HepG2 (cell line): Measurements from ENCODE around the gene TOB1. TPM values are rescaled to one million over a fixed set of nuclear protein-coding genes. Genes with fewer than 3 reads are reported as not detected.
A peak's percentile ranks its signal among the peaks of the same experiment; 100 is the strongest.

Source experiments
- ARID5B ChIP-seq: IDR thresholded peaks from 2 replicates; pipeline ENCODE4 v1.4.0; 2020; ENCODE audit warnings: mild to moderate bottlenecking, missing genetic modification reagents
- ATM ChIP-seq: fragments of 450-650 bp; IDR thresholded peaks from 2 replicates; pipeline ENCODE4 v1.7.1; 2017; ENCODE audit warnings: mild to moderate bottlenecking, borderline replicate concordance
- CAMTA2 ChIP-seq: sonication (generic); formaldehyde crosslinking; IDR thresholded peaks from 2 replicates; pipeline ENCODE4 v1.4.0; 2020; ENCODE audit warnings: mild to moderate bottlenecking, missing genetic modification reagents, borderline replicate concordance
- CBX2 ChIP-seq, 2 experiments: fragments of 200-600 bp in 1 of 2; sonication (generic); formaldehyde crosslinking in 1 of 2; IDR thresholded peaks; 2 replicates each; pipeline versions ENCODE4 v1.7.0 to v1.8.1; 2018 to 2022; ENCODE audit warnings: low read depth in 2 of 2, low read length in 1 of 2, mild to moderate bottlenecking in 1 of 2, missing genetic modification reagents in 1 of 2
- FOXK2 ChIP-seq: fragments of 450-650 bp; IDR thresholded peaks from 2 replicates; pipeline ENCODE4 v1.6.1; 2016
- HDAC2 ChIP-seq: sonication (generic); formaldehyde crosslinking; IDR thresholded peaks from 2 replicates; pipeline ENCODE4 v1.4.0; 2020; ENCODE audit warnings: missing genetic modification reagents
- HMG20B ChIP-seq: conservative IDR thresholded peaks from 2 replicates; pipeline ENCODE4 v1.6.1; 2016; ENCODE audit warnings: missing genetic modification reagents, missing compliant biosample characterization
- MZF1 ChIP-seq: sonication (generic); formaldehyde crosslinking; IDR thresholded peaks from 2 replicates; pipeline ENCODE4 v1.8.1; 2023; ENCODE audit warnings: mild to moderate bottlenecking, missing genetic modification reagents, borderline replicate concordance
- NFKB2 ChIP-seq: sonication (generic); formaldehyde crosslinking; IDR thresholded peaks from 2 replicates; pipeline ENCODE4 v1.4.0; 2020; ENCODE audit warnings: missing genetic modification reagents, borderline replicate concordance
- RBM22 ChIP-seq: fragments of 200-400 bp; formaldehyde crosslinking; optimal IDR thresholded peaks from 2 replicates; pipeline ENCODE3; 2017; ENCODE audit warnings: mild to moderate bottlenecking, low read length, moderate library complexity
- SPEN ChIP-seq: sonication (generic); formaldehyde crosslinking; IDR thresholded peaks from 2 replicates; pipeline ENCODE4 v1.5.1; 2020; ENCODE audit warnings: low read depth, mild to moderate bottlenecking, missing genetic modification reagents
- SRY ChIP-seq: sonication (generic); formaldehyde crosslinking; IDR thresholded peaks from 2 replicates; pipeline ENCODE4 v1.8.0; 2022; ENCODE audit warnings: mild to moderate bottlenecking, missing genetic modification reagents
- SUZ12 ChIP-seq: fragments of 150-350 bp; IDR thresholded peaks from 2 replicates; pipeline ENCODE4 v1.6.1; 2014; ENCODE audit warnings: low read depth, low read length
- THAP11 ChIP-seq: IDR thresholded peaks from 2 replicates; pipeline ENCODE4 v1.6.1; 2016; ENCODE audit warnings: missing biosample characterization, missing genetic modification reagents
- ZBTB25 ChIP-seq: IDR thresholded peaks from 2 replicates; pipeline ENCODE4 v1.6.1; 2018; ENCODE audit warnings: missing genetic modification reagents
- ZFY ChIP-seq: sonication (generic); formaldehyde crosslinking; IDR thresholded peaks from 2 replicates; pipeline ENCODE4 v1.4.0; 2020; ENCODE audit warnings: missing genetic modification reagents
- ZNF354B ChIP-seq: sonication (generic); formaldehyde crosslinking; IDR thresholded peaks from 2 replicates; pipeline ENCODE4 v1.8.0; 2022; ENCODE audit warnings: mild to moderate bottlenecking, missing genetic modification reagents
- ZNF441 ChIP-seq: sonication (generic); formaldehyde crosslinking; IDR thresholded peaks from 2 replicates; pipeline ENCODE4 v1.7.0; 2021; ENCODE audit warnings: missing genetic modification reagents, borderline replicate concordance
- ZNF451 ChIP-seq: sonication (generic); formaldehyde crosslinking; IDR thresholded peaks from 2 replicates; pipeline ENCODE4 v1.5.0; 2020; ENCODE audit warnings: mild to moderate bottlenecking, missing genetic modification reagents
- ZNF672 ChIP-seq: sonication (generic); formaldehyde crosslinking; IDR thresholded peaks from 2 replicates; pipeline ENCODE4 v1.8.1; 2022; ENCODE audit warnings: missing genetic modification reagents
- polyA plus RNA-seq, 8 experiments: library from polyadenylated mRNA; depleted of rRNA in 3 of 8; stranded (reverse) in 7 of 8; unstranded in 1 of 8; fragments of >200 nt; fragmentation: Illumina TruSeq in 4 of 8; extraction: Trizol in 4 of 8; gene quantifications; 2 replicates each; pipeline versions ENCODE4 v1.2.1 to v1.2.3, GENCODE V29; 2011 to 2016; ENCODE audit warnings: low read depth in 4 of 8, missing spikeins in 1 of 8, mixed read lengths in 1 of 8; ENCODE audit not compliant: insufficient read depth in 1 of 8
- total RNA-seq, 5 experiments: library from RNA; depleted of rRNA; stranded (reverse); fragments of >200 nt; fragmentation: Illumina TruSeq; extraction: Trizol; gene quantifications; 2 replicates each; pipeline ENCODE4 v1.2.3, GENCODE V29; 2016; ENCODE audit warnings: low read depth in 1 of 5
- TF ChIP-seq, protein P1 (sequence below): sonication (generic); formaldehyde crosslinking; IDR thresholded peaks from 2 replicates; pipeline ENCODE4 v1.5.1; 2020; ENCODE audit warnings: missing genetic modification reagents, mild to moderate bottlenecking, borderline replicate concordance

The TOB1 gene
- total and polyA plus RNA-seq, 2 of the 13 experiments (the other 11 are each of a cell fraction or from before 2014, with no cell fraction given), result 21.9 to 57.7 TPM

DNA sequence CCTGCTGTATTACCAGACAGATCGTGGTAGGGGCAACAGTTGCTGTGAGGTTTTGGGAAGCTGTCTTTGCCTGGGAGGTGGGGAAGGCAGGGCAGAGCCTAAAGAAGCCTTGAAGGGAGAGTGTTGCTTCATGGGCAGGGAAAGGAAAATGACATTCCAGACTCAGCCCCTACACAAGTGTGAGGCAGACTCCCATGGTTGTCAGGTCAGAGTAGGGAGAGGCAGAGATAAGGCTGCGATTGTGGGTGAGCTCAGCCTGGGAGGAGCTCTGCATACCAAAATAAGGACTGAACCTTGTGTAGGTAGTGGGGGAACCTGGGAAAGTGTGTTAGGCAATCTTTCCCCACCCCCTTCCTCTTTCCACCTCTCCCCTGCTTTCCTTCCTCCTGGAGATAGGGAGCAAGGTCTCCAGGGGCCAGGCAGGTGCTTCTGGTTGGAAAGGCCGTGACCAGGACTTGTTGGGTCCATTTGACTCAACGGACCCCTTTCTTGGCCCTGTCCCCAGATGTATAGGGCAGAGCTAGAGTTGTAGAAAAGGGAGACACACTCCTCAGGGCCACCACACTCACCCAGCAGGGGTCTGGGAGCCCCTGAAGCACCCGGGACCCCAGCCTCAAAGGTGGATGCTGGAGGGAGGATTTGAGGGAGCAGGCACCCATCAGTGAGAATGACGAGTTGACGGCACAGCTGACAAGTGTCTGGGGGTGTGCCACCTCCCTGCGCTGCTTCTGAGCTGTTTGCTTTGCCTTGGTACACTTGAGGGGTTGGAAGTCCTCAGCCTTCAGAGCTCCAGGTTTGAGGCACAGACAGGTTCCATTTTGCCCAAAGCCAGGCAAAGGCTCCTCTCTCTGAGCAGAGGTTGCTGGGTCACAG is 18.5 kb upstream of the TOB1 start (continued):
- TF ChIP-seq HMG20B (CRISPR knock-in tag) (no peak; the same call in 1 of the 2 replicates), ZBTB25 (CRISPR knock-in tag) (no peak), SRY (no peak), MZF1 (CRISPR knock-in tag) (no peak), THAP11 (CRISPR knock-in tag) (peak; percentile 67), ZNF354B (no peak), SPEN (CRISPR knock-in tag) (peak; percentile 90), CBX2 (IDR thresholded peaks at IDR 0.05; ENCODE audit: low read depth, low read length) (no peak), CBX2 (CRISPR knock-in tag; IDR thresholded peaks at IDR 0.05; ENCODE audit: low read depth) (no peak), HDAC2 (CRISPR knock-in tag) (peak; percentile 87), ZNF451 (CRISPR knock-in tag) (no peak), ATM (no peak), ZNF441 (CRISPR knock-in tag) (peak; percentile 68), NFKB2 (CRISPR knock-in tag) (no peak), CAMTA2 (CRISPR knock-in tag) (no peak), RBM22 (no peak), FOXK2 (peak; percentile 45; the same call in 1 of the 2 replicates), ZFY (CRISPR knock-in tag) (no peak), SUZ12 (no peak), ZNF672 (CRISPR knock-in tag) (no peak), ARID5B (CRISPR knock-in tag) (peak; percentile 84)
- TF ChIP-seq, protein P1, sequence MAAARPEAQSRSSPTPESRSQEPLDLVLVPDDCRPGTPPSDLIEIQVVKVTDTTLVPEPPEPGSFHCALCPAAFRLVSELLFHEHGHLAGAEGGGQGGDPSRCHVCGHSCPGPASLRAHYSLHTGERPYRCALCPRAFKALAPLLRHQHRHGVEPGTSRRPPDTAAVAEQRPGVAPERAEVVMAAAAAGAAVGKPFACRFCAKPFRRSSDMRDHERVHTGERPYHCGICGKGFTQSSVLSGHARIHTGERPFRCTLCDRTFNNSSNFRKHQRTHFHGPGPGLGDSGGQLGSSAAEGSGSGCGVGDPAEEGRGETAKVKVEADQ, result peak; percentile 68
